K562 (cell line): ENCODE measurements around the gene NEK5. TPM values are rescaled to one million over a fixed set of nuclear protein-coding genes. Genes with fewer than 3 reads are reported as not detected.
A peak's percentile ranks its signal among the peaks of the same experiment; 100 is the strongest.

Experiments used
- DACH1 ChIP-seq: fragments of 450-650 bp; IDR thresholded peaks from 2 replicates; pipeline ENCODE4 v1.6.1; 2018; ENCODE audit not compliant: partially characterized antibody
- ETS1 ChIP-seq: conservative IDR thresholded peaks from 2 replicates; pipeline ENCODE4 v1.6.1; 2011; ENCODE audit warnings: low read depth, mild to moderate bottlenecking, low read length; ENCODE audit not compliant: control insufficient read depth
- EZH2 ChIP-seq: IDR thresholded peaks from 2 replicates; pipeline ENCODE4 v1.6.1; 2012; ENCODE audit warnings: low read depth, mild to moderate bottlenecking, inconsistent platforms, low read length, borderline replicate concordance
- FOXK2 ChIP-seq, 2 experiments: fragments of 450-650 bp; IDR thresholded peaks in 1 of 2; conservative IDR thresholded peaks in 1 of 2; 2 replicates each; pipeline ENCODE4 v1.6.1; 2016; ENCODE audit warnings: low read depth in 2 of 2, mild to moderate bottlenecking in 1 of 2
- GMEB1 ChIP-seq: fragments of 250-450 bp; sonication (Bioruptor Pico); IDR thresholded peaks from 2 replicates; pipeline ENCODE4 v1.4.0; 2020; ENCODE audit warnings: mild to moderate bottlenecking
- HES1 ChIP-seq: fragments of 450-650 bp; IDR thresholded peaks from 2 replicates; pipeline ENCODE4 v1.6.1; 2016; ENCODE audit warnings: low read depth, mild to moderate bottlenecking, moderate library complexity
- MAFK ChIP-seq: IDR thresholded peaks from 2 replicates; pipeline ENCODE4 v1.6.1; 2011; ENCODE audit warnings: low read length, improper control_type of control experiment
- NCOR1 ChIP-seq: fragments of 450-650 bp; IDR thresholded peaks from 2 replicates; pipeline ENCODE4 v1.6.1; 2016; ENCODE audit warnings: mild to moderate bottlenecking, moderate library complexity
- NFE2 ChIP-seq: IDR thresholded peaks from 2 replicates; pipeline ENCODE4 v1.6.1; 2014; ENCODE audit warnings: antibody characterized with exemption, low read depth
- NONO ChIP-seq, 2 experiments: fragments of 200-400 bp in 1 of 2; fragments of 450-650 bp in 1 of 2; formaldehyde crosslinking in 1 of 2; IDR thresholded peaks; 2 replicates each; pipeline ENCODE4 v1.6.1; 2017; ENCODE audit warnings: low read depth in 2 of 2, mild to moderate bottlenecking in 2 of 2, moderate library complexity in 2 of 2, low read length in 1 of 2
- NRF1 ChIP-seq, 2 experiments: fragments of 450-650 bp; IDR thresholded peaks in 1 of 2; conservative IDR thresholded peaks in 1 of 2; 2 replicates each; pipeline ENCODE4 v1.6.1; 2014; ENCODE audit warnings: mild to moderate bottlenecking in 2 of 2
- PCBP1 ChIP-seq: fragments of 200-400 bp; formaldehyde crosslinking; IDR thresholded peaks from 2 replicates; pipeline ENCODE4 v1.6.1; 2018; ENCODE audit warnings: mild to moderate bottlenecking, low read depth, low read length; ENCODE audit not compliant: poor library complexity, severe bottlenecking
- POLR3A ChIP-seq: IDR thresholded peaks from 2 replicates; pipeline ENCODE4 v1.6.1; 2011; ENCODE audit warnings: borderline replicate concordance, mild to moderate bottlenecking, moderate library complexity; ENCODE audit not compliant: insufficient read length, insufficient read depth; ENCODE audit errors: extremely low read depth
- POU5F1 ChIP-seq: fragments of 150-350 bp; IDR thresholded peaks from 2 replicates; pipeline ENCODE4 v1.6.1; 2014; ENCODE audit warnings: borderline replicate concordance, low read length, low read depth, mild to moderate bottlenecking; ENCODE audit not compliant: partially characterized antibody
- PRMT5 ChIP-seq: sonication (generic); formaldehyde crosslinking; IDR thresholded peaks from 2 replicates; pipeline ENCODE4 v1.5.0; 2020; ENCODE audit warnings: missing genetic modification reagents
- PTTG1 ChIP-seq: fragments of 450-650 bp; IDR thresholded peaks from 2 replicates; pipeline ENCODE4 v1.6.1; 2016; ENCODE audit warnings: low read depth, mild to moderate bottlenecking, missing genetic modification characterization, missing compliant biosample characterization
- RBM25 ChIP-seq: fragments of 200-400 bp; formaldehyde crosslinking; IDR thresholded peaks from 2 replicates; pipeline ENCODE4 v1.6.1; 2018; ENCODE audit warnings: low read length, low read depth, moderate library complexity; ENCODE audit not compliant: severe bottlenecking
- TAF15 ChIP-seq: fragments of 200-400 bp; formaldehyde crosslinking; IDR thresholded peaks from 2 replicates; pipeline ENCODE4 v1.6.1; 2017; ENCODE audit warnings: mild to moderate bottlenecking, low read depth, low read length, moderate library complexity
- TOE1 ChIP-seq, 2 experiments: fragments of 450-650 bp in 1 of 2; sonication (generic) in 1 of 2; formaldehyde crosslinking in 1 of 2; IDR thresholded peaks; 2 replicates each; pipeline versions ENCODE4 v1.7.1 to v1.8.0; 2016 to 2022; ENCODE audit warnings: borderline replicate concordance in 2 of 2, mild to moderate bottlenecking in 2 of 2, antibody characterized with exemption in 1 of 2, inconsistent platforms in 1 of 2, low read depth in 1 of 2, missing genetic modification reagents in 1 of 2, moderate library complexity in 1 of 2
- ZFP36 ChIP-seq: fragments of 150-350 bp; IDR thresholded peaks from 2 replicates; pipeline ENCODE4 v1.6.1; 2018; ENCODE audit warnings: low read length, low read depth; ENCODE audit not compliant: partially characterized antibody
- ZNF174 ChIP-seq: fragments of 250-450 bp; sonication (Bioruptor Pico); IDR thresholded peaks from 2 replicates; pipeline ENCODE4 v1.4.0; 2020; ENCODE audit warnings: mild to moderate bottlenecking
- ZNF263 ChIP-seq: sonication (generic); formaldehyde crosslinking; IDR thresholded peaks from 2 replicates; pipeline ENCODE4 v1.8.0; 2022; ENCODE audit warnings: mild to moderate bottlenecking, missing genetic modification reagents, borderline replicate concordance
- ZNF274 ChIP-seq: IDR thresholded peaks from 2 replicates; pipeline ENCODE4 v1.6.1; 2011; ENCODE audit warnings: low read depth, mild to moderate bottlenecking, low read length, moderate library complexity, borderline replicate concordance
- ZNF41 ChIP-seq: fragments of 250-450 bp; sonication (Bioruptor Pico); conservative IDR thresholded peaks from 2 replicates; pipeline ENCODE4 v1.4.0; 2020; ENCODE audit warnings: mild to moderate bottlenecking
- polyA plus RNA-seq, 8 experiments: library from polyadenylated mRNA; depleted of rRNA in 4 of 8; stranded (reverse) in 5 of 8; unstranded in 3 of 8; fragments of >200 nt; fragmentation: Nextera tagmentation in 2 of 8; fragmentation: Illumina TruSeq in 1 of 8; extraction: Ambion mirVana in 2 of 8; extraction: Trizol in 1 of 8; gene quantifications; 2 replicates each; pipeline versions ENCODE4 v1.2.1 to v1.2.3, GENCODE V29; 2011 to 2014; ENCODE audit warnings: inconsistent platforms in 1 of 8, missing spikeins in 1 of 8
- total RNA-seq, 7 experiments: library from RNA; depleted of rRNA in 6 of 7; stranded (reverse); fragments of >200 nt in 6 of 7; fragmentation: Illumina TruSeq in 2 of 7; extraction: Trizol in 2 of 7; gene quantifications; 2 replicates each; pipeline versions ENCODE4 v1.2.1 to v1.2.3, GENCODE V29; 2011 to 2021; ENCODE audit warnings: low replicate concordance in 1 of 7

The NEK5 gene
- total and polyA plus RNA-seq, 9 of the 15 experiments (the other 6 are each of a cell fraction or from before 2014, with no cell fraction given), result 0.09 to 0.44 (median 0.33) TPM

GRCh38 chr13:52011632-52012511 lies 117.0 kb downstream of the NEK5 start, which contains the start of gene ALG11 (continued):
- TF ChIP-seq ETS1, result peak; percentile 52; the same call in 1 of the 2 replicates
- TF ChIP-seq NCOR1, result no peak
- TF ChIP-seq ZNF263, result 0 out of 2 replicates have a peak, but pooled peaks have one; percentile 35
- no peak for TF ChIP-seq MAFK
- TF ChIP-seq PTTG1 (tag), result no peak
- no peak for TF ChIP-seq FOXK2 (conservative IDR thresholded peaks at IDR 0.05 in 1 of 2, IDR thresholded peaks at IDR 0.05 in 1 of 2; ENCODE audit: low read depth in 2 of 2)
- TF ChIP-seq ZNF274, result no peak
- TF ChIP-seq NRF1 (conservative IDR thresholded peaks at IDR 0.05 in 1 of 2, IDR thresholded peaks at IDR 0.05 in 1 of 2), result peak; percentile 69 to 78
- TF ChIP-seq TAF15, result no peak
- TF ChIP-seq DACH1, result no peak
- no peak for TF ChIP-seq ZFP36
- TF ChIP-seq ZNF41, result no peak
- TF ChIP-seq GMEB1 (CRISPR knock-in tag), result no peak
- no peak for TF ChIP-seq NONO (IDR thresholded peaks at IDR 0.05; ENCODE audit: low read depth in 2 of 2, low read length in 1 of 2)
- no peak for TF ChIP-seq POU5F1
- no peak for TF ChIP-seq PRMT5 (CRISPR knock-in tag)
- no peak for TF ChIP-seq PCBP1
- TF ChIP-seq ZNF174 (CRISPR knock-in tag), result no peak
- TF ChIP-seq HES1, result no peak
- TF ChIP-seq NFE2, result no peak
- TF ChIP-seq EZH2, result no peak
- TF ChIP-seq RBM25, result peak; percentile 75
- TF ChIP-seq TOE1 (IDR thresholded peaks at IDR 0.05; ENCODE audit: borderline replicate concordance), result no peak
- TF ChIP-seq TOE1 (CRISPR knock-in tag; IDR thresholded peaks at IDR 0.05; ENCODE audit: borderline replicate concordance, low read depth), result no peak
- TF ChIP-seq POLR3A, result no peak
